Colonic mucosa (tissue), 4 donors: ENCODE measurements around the gene SPATA17. TPM values are rescaled to one million over a fixed set of nuclear protein-coding genes. Genes with fewer than 3 reads are reported as not detected.

Experiments
- DNase-seq: peaks from one replicate; pipeline ENCODE4 v3.0.0-alpha.2; 2020
- H3K27ac ChIP-seq: fragments of 200-600 bp; one replicate; pipeline ENCODE4 v1.8.0; 2021
- H3K27me3 ChIP-seq: fragments of 200-600 bp; one replicate; pipeline ENCODE4 v1.8.0; 2021
- H3K36me3 ChIP-seq: fragments of 200-600 bp; one replicate; pipeline ENCODE4 v1.8.0; 2021
- H3K4me1 ChIP-seq: fragments of 200-600 bp; one replicate; pipeline ENCODE4 v1.8.0; 2021; ENCODE audit warnings: mild to moderate bottlenecking
- H3K4me3 ChIP-seq: fragments of 200-600 bp; one replicate; pipeline ENCODE4 v1.8.0; 2021
- H3K9ac ChIP-seq, 2 donors: one replicate each; pipeline ENCODE4 v1.7.0; 2013; ENCODE audit warnings: control low read depth in 2 of 2, low read depth in 2 of 2, low read length in 2 of 2
- H3K9me3 ChIP-seq: fragments of 200-600 bp; one replicate; pipeline ENCODE4 v1.8.0; 2021
- CTCF ChIP-seq: fragments of 200-600 bp; IDR thresholded peaks from one replicate; pipeline ENCODE4 v1.8.0; 2022; ENCODE audit warnings: antibody characterized with exemption, mild to moderate bottlenecking
- intact Hi-C: fragments of 100-400 bp; cut with DNase I; formaldehyde crosslinking; loops from one replicate; pipeline ENCODE4 v1.14.1; 2022
- total RNA-seq, 2 donors: library from RNA; stranded (reverse); fragmentation: NEBNext Ultra II Directional in 1 of 2; extraction: Animal tissue kit (Norgen Biotek cat#: 25700) in 1 of 2; gene quantifications; one replicate each; pipeline ENCODE4 v1.2.1, GENCODE V29; 2021
- donor health status: healthy.
- donor health status: DM: no; HTN: no; CAD: no.
- donor health status: DM: no; HTN: no; CAD: no.

Gene SPATA17
- total RNA-seq, 2 donors from 2014 or later, result 0.45 to 1.1 TPM

- H3K27ac ChIP-seq, result no peak overlapping the region
- H3K9me3 ChIP-seq, result no peaks in the 10 kb centered on the region
- no peak for TF ChIP-seq CTCF
- no peak overlapping the region for H3K9ac ChIP-seq
- no peaks in the 10 kb centered on the region for H3K36me3 ChIP-seq
- DNase-seq, result no peak
- intact Hi-C loops, result no loop called here
- no peak overlapping the region for H3K4me3 ChIP-seq
- no peaks in the 10 kb centered on the region for H3K27me3 ChIP-seq
- H3K4me1 ChIP-seq, result no peaks in the 10 kb centered on the region
Observed at GRCh38 chr1:217910203-217910602, 279.1 kb downstream of the SPATA17 start.

- H3K27ac ChIP-seq, result no peak overlapping the region
- DNase-seq, result no peak
- H3K4me1 ChIP-seq, result no peaks in the 10 kb centered on the region
- H3K4me3 ChIP-seq, result no peak overlapping the region
- no peaks in the 10 kb centered on the region for H3K36me3 ChIP-seq
- intact Hi-C loops, result no loop called here
- H3K27me3 ChIP-seq, result no peaks in the 10 kb centered on the region
- no peak for TF ChIP-seq CTCF
- H3K9me3 ChIP-seq, result no peaks in the 10 kb centered on the region
- H3K9ac ChIP-seq, result no peak overlapping the region
Observed at GRCh38 chr1:217910791-217911320, 279.7 kb downstream of the SPATA17 start.

GRCh38 chr1:217911908-217912307 is 280.8 kb downstream of the SPATA17 start:
- H3K4me1 ChIP-seq, result no peaks in the 10 kb centered on the region
- no peaks in the 10 kb centered on the region for H3K36me3 ChIP-seq
- no peak overlapping the region for H3K27ac ChIP-seq
- H3K27me3 ChIP-seq, result no peaks in the 10 kb centered on the region
- DNase-seq, result no peak
- H3K9ac ChIP-seq, result no peak overlapping the region
- no peaks in the 10 kb centered on the region for H3K9me3 ChIP-seq
- intact Hi-C loops, result no loop called here
- no peak overlapping the region for H3K4me3 ChIP-seq
- TF ChIP-seq CTCF, result no peak

GRCh38 chr1:217917281-217917887 is 286.2 kb downstream of the SPATA17 start:
- no peaks in the 10 kb centered on the region for H3K9me3 ChIP-seq
- no peak for DNase-seq
- H3K36me3 ChIP-seq, result no peaks in the 10 kb centered on the region
- H3K9ac ChIP-seq, result no peak overlapping the region
- H3K27me3 ChIP-seq, result no peaks in the 10 kb centered on the region
- H3K27ac ChIP-seq, result no peak overlapping the region
- TF ChIP-seq CTCF, result no peak
- H3K4me1 ChIP-seq, result no peaks in the 10 kb centered on the region
- intact Hi-C loops, result no loop called here
- H3K4me3 ChIP-seq, result no peak overlapping the region

- Histone ChIP-seq H3K27me3 (no peaks in the 10 kb centered on the region), H3K9me3 (no peaks in the 10 kb centered on the region), H3K4me1 (no peaks in the 10 kb centered on the region), H3K4me3 (no peak overlapping the region), H3K9ac (no peak overlapping the region), H3K27ac (no peak overlapping the region), H3K36me3 (no peaks in the 10 kb centered on the region)
- intact Hi-C loops, result no loop called here
- TF ChIP-seq CTCF, result no peak
- DNase-seq, result no peak
Observed at GRCh38 chr1:217919683-217920388, 288.7 kb downstream of the SPATA17 start.

Other genes with a start within 250 kb of the SPATA17 start
- 10 to 100 TPM; 10.5 to 12.2 TPM for gene GPATCH2, start 254 bp upstream of the SPATA17 start, total RNA-seq